IMR-90 (cell line): ENCODE data around the gene ORAI1. TPM values are rescaled to one million over a fixed set of nuclear protein-coding genes. Genes with fewer than 3 reads are reported as not detected.

ENCODE experiments used
- ATAC-seq: fragments of 200-7000 bp; cut with Tn5 transposase; 2 replicates; pipeline ENCODE4 v1.9.1; 2020; ENCODE audit warnings: low read depth, mild to moderate bottlenecking, moderate library complexity
- BruUV-seq: library from RNA; stranded (reverse); fragments of 400-500 nt; replicated peaks from 2 replicates; lab custom pipeline; 2021; lab: Mats Ljungman, UMichigan
- CTCF ChIA-PET: fragments of 300-600 bp; formaldehyde crosslinking; extraction: SDS; loops from one replicate; lab custom pipeline; 2021; ENCODE audit warnings: antibody characterized with exemption; lab: Yijun Ruan, JAX
- POLR2A ChIA-PET: fragments of 300-600 bp; sonication (Branson Sonifier 250); formaldehyde crosslinking; loops from one replicate; lab custom pipeline; 2022; ENCODE audit warnings: antibody characterized with exemption; ENCODE audit not compliant: unreplicated experiment; lab: Charles Lee
- DNase-seq: peaks from one replicate; pipeline ENCODE4 v3.0.0; 2013
- H2AFZ ChIP-seq: replicated peaks from 2 replicates; pipeline ENCODE3; 2013; ENCODE audit warnings: low read length, mild to moderate bottlenecking; ENCODE audit not compliant: poor library complexity
- H2AK5ac ChIP-seq: 2 replicates; pipeline ENCODE4 v1.6.1; 2013; ENCODE audit warnings: low read depth, low read length, inconsistent platforms
- H2AK9ac ChIP-seq: replicated peaks from 2 replicates; pipeline ENCODE3; 2013; ENCODE audit warnings: mild to moderate bottlenecking, low read depth, low read length, moderate library complexity; ENCODE audit not compliant: poor library complexity
- H2BK120ac ChIP-seq: 2 replicates; pipeline ENCODE4 v1.6.1; 2013; ENCODE audit warnings: low read depth, low read length, inconsistent platforms
- H2BK15ac ChIP-seq: 3 replicates; pipeline ENCODE4 v1.6.1; 2013; ENCODE audit warnings: low read depth, low read length, inconsistent platforms
- H2BK20ac ChIP-seq: 2 replicates; pipeline ENCODE4 v1.6.1; 2013; ENCODE audit warnings: low read depth, mild to moderate bottlenecking, inconsistent platforms, low read length, moderate library complexity
- H2BK5ac ChIP-seq: 2 replicates; pipeline ENCODE4 v1.6.1; 2013; ENCODE audit warnings: mild to moderate bottlenecking, low read depth, low read length, inconsistent platforms; ENCODE audit not compliant: poor library complexity, severe bottlenecking
- H3K14ac ChIP-seq: replicated peaks from 2 replicates; pipeline ENCODE4 v1.6.1; 2013; ENCODE audit warnings: low read depth, low read length, inconsistent platforms
- H3K18ac ChIP-seq: 2 replicates; pipeline ENCODE4 v1.6.1; 2013; ENCODE audit warnings: low read depth, low read length, control low read depth
- H3K23ac ChIP-seq: 2 replicates; pipeline ENCODE4 v1.6.1; 2013; ENCODE audit warnings: low read depth, low read length, inconsistent platforms
- H3K27ac ChIP-seq: 2 replicates; pipeline ENCODE4 v1.5.1; 2013; ENCODE audit warnings: mild to moderate bottlenecking, control low read depth, low read length; ENCODE audit not compliant: insufficient read depth
- H3K27me3 ChIP-seq: 2 replicates; pipeline ENCODE4 v1.6.1; 2013; ENCODE audit warnings: low read length; ENCODE audit not compliant: control insufficient read depth, insufficient read depth
- H3K36me3 ChIP-seq: 2 replicates; pipeline ENCODE4 v1.6.1; 2013; ENCODE audit warnings: low read length, mixed read lengths; ENCODE audit not compliant: control insufficient read depth, insufficient read depth
- H3K4ac ChIP-seq: 2 replicates; pipeline ENCODE4 v1.6.1; 2013; ENCODE audit warnings: low read depth, low read length, inconsistent platforms
- H3K4me1 ChIP-seq: 2 replicates; pipeline ENCODE4 v1.6.1; 2013; ENCODE audit warnings: low read length, mixed read lengths; ENCODE audit not compliant: control insufficient read depth, insufficient read depth
- H3K4me2 ChIP-seq: 2 replicates; pipeline ENCODE4 v1.6.1; 2013; ENCODE audit warnings: low read depth, mild to moderate bottlenecking, control low read depth, low read length, moderate library complexity
- H3K4me3 ChIP-seq: 2 replicates; pipeline ENCODE4 v1.5.1; 2013; ENCODE audit warnings: low read depth, mild to moderate bottlenecking, control low read depth, low read length, moderate library complexity; ENCODE audit not compliant: insufficient read depth
- H3K56ac ChIP-seq: 2 replicates; pipeline ENCODE4 v1.6.1; 2013; ENCODE audit warnings: low read length, inconsistent platforms; ENCODE audit not compliant: insufficient read depth; ENCODE audit errors: extremely low read depth
- H3K79me1 ChIP-seq, 2 experiments: 2 replicates each; pipeline ENCODE4 v1.6.1; 2013; ENCODE audit warnings: low read length in 2 of 2, inconsistent platforms in 1 of 2, low read depth in 1 of 2
- H3K9ac ChIP-seq: 2 replicates; pipeline ENCODE4 v1.6.1; 2013; ENCODE audit warnings: low read depth, low read length, control low read depth
- H3K9me1 ChIP-seq: 2 replicates; pipeline ENCODE4 v1.6.1; 2013; ENCODE audit warnings: low read length, inconsistent platforms; ENCODE audit not compliant: insufficient read depth
- H3K9me3 ChIP-seq: 2 replicates; pipeline ENCODE4 v1.6.1; 2013; ENCODE audit warnings: low read length; ENCODE audit not compliant: control insufficient read depth, insufficient read depth
- H4K20me1 ChIP-seq: 2 replicates; pipeline ENCODE4 v1.6.1; 2013; ENCODE audit warnings: low read length, inconsistent platforms; ENCODE audit not compliant: insufficient read depth
- H4K5ac ChIP-seq: 2 replicates; pipeline ENCODE4 v1.6.1; 2013; ENCODE audit warnings: mild to moderate bottlenecking, low read depth, low read length, control low read depth
- H4K8ac ChIP-seq, 2 experiments: 2 replicates each; pipeline ENCODE4 v1.6.1; 2013; ENCODE audit warnings: low read depth in 2 of 2, low read length in 2 of 2, control low read depth in 1 of 2, inconsistent platforms in 1 of 2
- H4K91ac ChIP-seq: 2 replicates; pipeline ENCODE4 v1.6.1; 2013; ENCODE audit warnings: low read depth, low read length, inconsistent platforms; ENCODE audit not compliant: insufficient read depth
- ELK1 ChIP-seq: fragments of 150-350 bp; IDR thresholded peaks from 2 replicates; pipeline ENCODE4 v1.6.1; 2016; ENCODE audit warnings: low read depth, mild to moderate bottlenecking, low read length, moderate library complexity, borderline replicate concordance
- MAFK ChIP-seq: IDR thresholded peaks from 2 replicates; pipeline ENCODE4 v1.6.1; 2012; ENCODE audit warnings: low read depth, low read length, improper control_type of control experiment
- MAZ ChIP-seq: IDR thresholded peaks from 2 replicates; pipeline ENCODE4 v1.6.1; 2012; ENCODE audit warnings: low read depth, mild to moderate bottlenecking, low read length, improper control_type of control experiment, moderate library complexity, borderline replicate concordance
- NFE2L2 ChIP-seq: fragments of 150-350 bp; IDR thresholded peaks from 2 replicates; pipeline ENCODE4 v1.6.1; 2016; ENCODE audit warnings: low read depth, mild to moderate bottlenecking, low read length
- POLR2A ChIP-seq: IDR thresholded peaks from 2 replicates; pipeline ENCODE4 v1.6.1; 2012; ENCODE audit warnings: mild to moderate bottlenecking, low read depth, low read length
- RAD21 ChIP-seq: IDR thresholded peaks from 2 replicates; pipeline ENCODE4 v1.6.1; 2012; ENCODE audit warnings: low read length, improper control_type of control experiment
- RCOR1 ChIP-seq: IDR thresholded peaks from 2 replicates; pipeline ENCODE4 v1.6.1; 2012; ENCODE audit warnings: mild to moderate bottlenecking, low read length, improper control_type of control experiment; ENCODE audit not compliant: insufficient replicate concordance
- SMC3 ChIP-seq: fragments of 150-350 bp; IDR thresholded peaks from 2 replicates; pipeline ENCODE4 v1.6.1; 2016; ENCODE audit warnings: low read depth, mild to moderate bottlenecking, antibody characterized with exemption, low read length, moderate library complexity
- USF2 ChIP-seq: fragments of 150-350 bp; IDR thresholded peaks from 2 replicates; pipeline ENCODE4 v1.6.1; 2017; ENCODE audit warnings: mild to moderate bottlenecking, antibody characterized with exemption, low read length, low read depth
- WGBS, 2 experiments: methylation state at CpG; one replicate each; pipeline versions ENCODE4 v1.1.5 to v1.1.7; 2013; ENCODE audit warnings: missing lambda C conversion rate in 2 of 2; ENCODE audit not compliant: insufficient read length in 1 of 2; ENCODE audit errors: extremely low coverage in 2 of 2; 5-methylcytosine and 5-hydroxymethylcytosine counted together
- dilution Hi-C: fragments of 300-500 bp; cut with HindIII; formaldehyde crosslinking; loops from one replicate; pipeline ENCODE4 v1.14.3; 2018; ENCODE audit warnings: low sequenced_read_pairs; ENCODE audit not compliant: unreplicated experiment
- in situ Hi-C: fragments of 300-500 bp; cut with MboI; formaldehyde crosslinking; loops from 3 replicates; pipeline ENCODE4 v1.14.3; 2019; ENCODE audit warnings: low sequenced_read_pairs, inconsistent platforms, mixed read lengths
- intact Hi-C: fragments of 100-400 bp; cut with micrococcal nuclease; formaldehyde crosslinking; loops from 2 replicates; pipeline ENCODE4 v1.10.0; 2022
- polyA plus RNA-seq, 3 experiments: library from polyadenylated mRNA; depleted of rRNA; stranded (reverse); fragments of >200 nt; gene quantifications; 2 replicates each; pipeline ENCODE4 v1.2.3, GENCODE V29; 2012; ENCODE audit warnings: low replicate concordance in 1 of 3
- total RNA-seq: library from RNA; depleted of rRNA; stranded (reverse); fragments of >200 nt; gene quantifications from 2 replicates; pipeline ENCODE4 v1.2.3, GENCODE V29; 2012

The ORAI1 gene
- total and polyA plus RNA-seq, 2 of the 4 experiments (the other 2 are of a cell fraction) = 3.9 to 22.7 TPM

GRCh38 chr12:121603581-121603980 is 22.7 kb upstream of the ORAI1 start:
- Histone ChIP-seq H2AK5ac (no peak overlapping the region), H3K23ac (no peak overlapping the region), H3K56ac (no peak overlapping the region), H2BK120ac (no peak overlapping the region), H3K4me1 (no peaks in the 10 kb centered on the region), H2AK9ac (no peak overlapping the region), H3K18ac (no peak overlapping the region), H3K9me3 (no peaks in the 10 kb centered on the region), H2BK5ac (no peak overlapping the region), H3K27me3 (no peaks in the 10 kb centered on the region), H2BK20ac (no peak overlapping the region), H4K20me1 (no peaks in the 10 kb centered on the region), H3K4ac (no peak overlapping the region), H3K27ac (no peak overlapping the region), H3K9ac (no peak overlapping the region), H4K8ac (no peak overlapping the region), H3K4me2 (no peak overlapping the region), H2BK15ac (no peak overlapping the region), H3K79me1 (no peaks in the 10 kb centered on the region), H3K4me3 (no peak overlapping the region), H3K14ac (no peak overlapping the region), H3K36me3 (no peaks in the 10 kb centered on the region), H3K9me1 (no peaks in the 10 kb centered on the region), H2AFZ (no peak overlapping the region), H4K91ac (no peak overlapping the region), H4K5ac (no peak overlapping the region)
- intact Hi-C loops (no loop called here), in situ Hi-C loops (no loop called here), dilution Hi-C loops (no loop called here)
- BruUV-seq = no TSS peak
- ChIA-PET POLR2A (no interaction called here), CTCF (no interaction called here)
- DNase-seq (no peak), ATAC-seq (no peak)
- 87% methylated on average over 3 of the region's 6 CpGs; no CpG with 5 or more reads in 1 of the 2 experiments for WGBS, 2 experiments
- TF ChIP-seq MAZ = no peak
- no peak for TF ChIP-seq SMC3
- TF ChIP-seq ELK1 = no peak
- no peak for TF ChIP-seq POLR2A
- no peak for TF ChIP-seq USF2
- TF ChIP-seq RAD21 = no peak
- no peak for TF ChIP-seq NFE2L2
- TF ChIP-seq MAFK = no peak
- TF ChIP-seq RCOR1 = no peak
